OCI-LY3 (cell line): ENCODE measurements around the gene SVEP1.

Experiments
- EZH2phosphoT487 ChIP-seq: fragments of 200-600 bp; shearing (Covaris generic); IDR thresholded peaks from 2 replicates; pipeline ENCODE4 v1.6.1; 2018; ENCODE audit warnings: antibody characterized with exemption, mixed run types, low read depth
- TF ChIP-seq, protein P1 (sequence below): fragments of 200-600, 300-600 bp; sonication (generic); IDR thresholded peaks from 2 replicates; pipeline ENCODE4 v1.5.1; 2014; ENCODE audit warnings: antibody characterized with exemption, low read length, low read depth

DNA sequence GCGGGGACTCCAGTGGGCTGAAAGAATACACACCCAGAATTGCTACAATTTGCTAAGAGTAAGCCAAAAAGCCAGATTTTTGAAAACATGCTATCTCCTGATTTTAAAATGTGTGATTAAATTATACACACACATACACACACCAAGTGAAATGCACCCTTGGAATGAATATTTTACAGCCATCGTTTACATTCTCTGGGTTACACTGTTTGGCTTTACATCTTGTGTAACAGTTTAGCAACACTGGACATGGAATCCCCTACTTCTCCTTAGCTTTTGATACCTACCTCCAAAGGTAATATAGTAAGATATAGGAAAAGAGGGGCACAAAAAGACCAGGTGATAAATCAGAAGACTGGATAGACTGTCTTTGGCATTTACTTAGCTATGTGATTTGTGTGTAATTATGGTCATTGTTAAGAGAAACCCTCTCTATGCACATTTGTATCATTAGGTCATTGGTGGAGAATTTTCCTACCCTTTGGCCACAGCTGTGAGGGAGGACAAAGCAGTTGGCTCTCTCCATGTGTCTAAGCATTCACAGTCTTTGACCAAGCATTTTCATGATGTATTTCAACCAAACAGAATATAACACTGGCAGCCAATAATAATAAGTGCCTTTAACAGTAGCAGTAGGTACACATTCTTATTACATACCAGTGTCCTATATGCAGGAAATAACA, 7.6 kb downstream of the SVEP1 start:
- TF ChIP-seq, protein P1, sequence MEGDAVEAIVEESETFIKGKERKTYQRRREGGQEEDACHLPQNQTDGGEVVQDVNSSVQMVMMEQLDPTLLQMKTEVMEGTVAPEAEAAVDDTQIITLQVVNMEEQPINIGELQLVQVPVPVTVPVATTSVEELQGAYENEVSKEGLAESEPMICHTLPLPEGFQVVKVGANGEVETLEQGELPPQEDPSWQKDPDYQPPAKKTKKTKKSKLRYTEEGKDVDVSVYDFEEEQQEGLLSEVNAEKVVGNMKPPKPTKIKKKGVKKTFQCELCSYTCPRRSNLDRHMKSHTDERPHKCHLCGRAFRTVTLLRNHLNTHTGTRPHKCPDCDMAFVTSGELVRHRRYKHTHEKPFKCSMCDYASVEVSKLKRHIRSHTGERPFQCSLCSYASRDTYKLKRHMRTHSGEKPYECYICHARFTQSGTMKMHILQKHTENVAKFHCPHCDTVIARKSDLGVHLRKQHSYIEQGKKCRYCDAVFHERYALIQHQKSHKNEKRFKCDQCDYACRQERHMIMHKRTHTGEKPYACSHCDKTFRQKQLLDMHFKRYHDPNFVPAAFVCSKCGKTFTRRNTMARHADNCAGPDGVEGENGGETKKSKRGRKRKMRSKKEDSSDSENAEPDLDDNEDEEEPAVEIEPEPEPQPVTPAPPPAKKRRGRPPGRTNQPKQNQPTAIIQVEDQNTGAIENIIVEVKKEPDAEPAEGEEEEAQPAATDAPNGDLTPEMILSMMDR = no peak
- TF ChIP-seq EZH2phosphoT487 = no peak
